Peyer's patch (tissue), 4 donors: ENCODE data around the gene SPEF2.

Source experiments
- POLR2A ChIP-seq, 2 donors: fragments of 450-650 bp; IDR thresholded peaks; one replicate each; pipeline ENCODE4 v1.5.1; 2017; ENCODE audit warnings: antibody characterized with exemption in 2 of 2, mild to moderate bottlenecking in 2 of 2, moderate library complexity in 2 of 2
- TF ChIP-seq, protein P1 (sequence below), 6 experiments: fragments of 450-650 bp in 4 of 6; fragments of 200-600 bp in 2 of 6; sonication (generic) in 1 of 6; IDR thresholded peaks; one replicate each; pipeline ENCODE4 v1.5.1; 2017 to 2019; ENCODE audit warnings: antibody characterized with exemption in 6 of 6, mild to moderate bottlenecking in 3 of 6, moderate library complexity in 1 of 6

DNA sequence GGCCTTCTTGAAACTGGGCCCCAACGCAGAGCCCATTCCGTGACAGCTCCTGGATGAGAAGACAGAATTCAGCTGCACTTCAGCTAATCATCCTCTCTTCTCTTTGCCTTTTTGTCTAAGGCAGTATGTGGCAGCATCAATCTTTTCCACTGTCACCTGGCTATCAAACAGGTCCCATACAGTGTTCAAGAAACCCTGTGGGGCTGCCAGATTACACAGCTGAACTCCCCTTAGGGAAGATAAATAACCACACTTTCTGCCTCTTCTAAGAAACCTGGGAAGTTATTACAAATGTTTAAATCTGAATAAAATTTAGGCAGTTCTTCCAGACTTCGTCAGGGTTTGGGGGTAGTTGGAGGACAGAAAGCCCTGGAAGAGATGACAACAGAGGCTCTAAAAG lies 61.0 kb downstream of the SPEF2 start:
- TF ChIP-seq, protein P1, sequence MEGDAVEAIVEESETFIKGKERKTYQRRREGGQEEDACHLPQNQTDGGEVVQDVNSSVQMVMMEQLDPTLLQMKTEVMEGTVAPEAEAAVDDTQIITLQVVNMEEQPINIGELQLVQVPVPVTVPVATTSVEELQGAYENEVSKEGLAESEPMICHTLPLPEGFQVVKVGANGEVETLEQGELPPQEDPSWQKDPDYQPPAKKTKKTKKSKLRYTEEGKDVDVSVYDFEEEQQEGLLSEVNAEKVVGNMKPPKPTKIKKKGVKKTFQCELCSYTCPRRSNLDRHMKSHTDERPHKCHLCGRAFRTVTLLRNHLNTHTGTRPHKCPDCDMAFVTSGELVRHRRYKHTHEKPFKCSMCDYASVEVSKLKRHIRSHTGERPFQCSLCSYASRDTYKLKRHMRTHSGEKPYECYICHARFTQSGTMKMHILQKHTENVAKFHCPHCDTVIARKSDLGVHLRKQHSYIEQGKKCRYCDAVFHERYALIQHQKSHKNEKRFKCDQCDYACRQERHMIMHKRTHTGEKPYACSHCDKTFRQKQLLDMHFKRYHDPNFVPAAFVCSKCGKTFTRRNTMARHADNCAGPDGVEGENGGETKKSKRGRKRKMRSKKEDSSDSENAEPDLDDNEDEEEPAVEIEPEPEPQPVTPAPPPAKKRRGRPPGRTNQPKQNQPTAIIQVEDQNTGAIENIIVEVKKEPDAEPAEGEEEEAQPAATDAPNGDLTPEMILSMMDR (IDR thresholded peaks at IDR 0.05) = no peak
- TF ChIP-seq POLR2A (IDR thresholded peaks at IDR 0.05) = no peak
